ENCODE results near the gene TMEM107.

The TMEM107 gene

GRCh38 chr17:8186787-8187516 is 10.8 kb upstream of the TMEM107 start (continued):
- TF ChIP-seq ZNF280D (tag by site-specific recombination; IDR thresholded peaks at IDR 0.05) (peak; percentile 93; the same call in 1 of the 2 replicates), ZXDB (tag by site-specific recombination; IDR thresholded peaks at IDR 0.05) (peak; percentile 20; the same call in 1 of the 2 replicates), ZNF660 (tag by site-specific recombination; IDR thresholded peaks at IDR 0.05) (peak; percentile 78), ZNF221 (tag by site-specific recombination; IDR thresholded peaks at IDR 0.05; ENCODE audit: borderline replicate concordance) (no peak; the same call in 1 of the 2 replicates), ZNF132 (tag by site-specific recombination; IDR thresholded peaks at IDR 0.05; ENCODE audit: borderline replicate concordance) (no peak), ELK4 (IDR thresholded peaks at IDR 0.05; ENCODE audit: borderline replicate concordance, low read depth, low read length) (0 out of 2 replicates have a peak, but pooled peaks have one; percentile 52), ZNF785 (tag by site-specific recombination; IDR thresholded peaks at IDR 0.05) (0 out of 2 replicates have a peak, but pooled peaks have one; percentile 27), ZNF23 (tag by site-specific recombination; IDR thresholded peaks at IDR 0.05; ENCODE audit: borderline replicate concordance) (no peak), REPIN1 (tag by site-specific recombination; IDR thresholded peaks at IDR 0.05; ENCODE audit: low read depth) (0 out of 2 replicates have a peak, but pooled peaks have one; percentile 66), ZNF354C (tag by site-specific recombination; IDR thresholded peaks at IDR 0.05; ENCODE audit: borderline replicate concordance, low read depth) (no peak), ZSCAN18 (tag by site-specific recombination; IDR thresholded peaks at IDR 0.05) (peak; percentile 13), ZNF521 (tag by site-specific recombination; IDR thresholded peaks at IDR 0.05) (no peak), ZNF404 (tag by site-specific recombination; IDR thresholded peaks at IDR 0.05) (no peak; the same call in 1 of the 2 replicates), ZBTB7A (tag by site-specific recombination; IDR thresholded peaks at IDR 0.05; ENCODE audit: low read depth) (no peak), ZNF555 (tag by site-specific recombination; conservative IDR thresholded peaks at IDR 0.05) (no peak), AEBP2 (tag by site-specific recombination; IDR thresholded peaks at IDR 0.05; ENCODE audit: borderline replicate concordance) (no peak), ZNF24 (tag by site-specific recombination; IDR thresholded peaks at IDR 0.05) (peak; percentile 86), ZNF777 (tag by site-specific recombination; IDR thresholded peaks at IDR 0.05; ENCODE audit: borderline replicate concordance) (peak; percentile 78; the same call in 1 of the 2 replicates), ZNF214 (tag by site-specific recombination; IDR thresholded peaks at IDR 0.05; ENCODE audit: borderline replicate concordance) (no peak; the same call in 1 of the 2 replicates), ZNF837 (tag by site-specific recombination; IDR thresholded peaks at IDR 0.05) (no peak), ZNF202 (tag by site-specific recombination; IDR thresholded peaks at IDR 0.05; ENCODE audit: borderline replicate concordance) (no peak), ZNF768 (tag by site-specific recombination; IDR thresholded peaks at IDR 0.05) (peak; percentile 30; the same call in 1 of the 2 replicates), SP3 (tag by site-specific recombination; IDR thresholded peaks at IDR 0.05) (peak; percentile 5; the same call in 1 of the 2 replicates), ZBTB48 (tag by site-specific recombination; IDR thresholded peaks at IDR 0.05) (no peak), ZNF274 (IDR thresholded peaks at IDR 0.05; ENCODE audit: low read length) (no peak), ZNF274 (tag by site-specific recombination; IDR thresholded peaks at IDR 0.05; ENCODE audit: borderline replicate concordance) (no peak), ZBTB1 (tag by site-specific recombination; IDR thresholded peaks at IDR 0.05) (peak; percentile 57; the same call in 1 of the 2 replicates), ZFP3 (tag by site-specific recombination; IDR thresholded peaks at IDR 0.05; ENCODE audit: low read depth) (no peak)
